Fibroblast of pulmonary artery (primary cell): ENCODE results near the gene PPIF.

Experiments used
- DNase-seq: peaks from one replicate; pipeline ENCODE4 v3.0.0-alpha.2; 2010; ENCODE audit warnings: low read depth
- H3K4me3 ChIP-seq: replicated peaks from 2 replicates; pipeline ENCODE4 v1.5.1; 2011; ENCODE audit warnings: low read depth, mild to moderate bottlenecking, control low read depth, low read length, moderate library complexity
- TF ChIP-seq, protein P1 (sequence below): IDR thresholded peaks from 2 replicates; pipeline ENCODE4 v1.5.1; 2011; ENCODE audit warnings: mild to moderate bottlenecking, control low read depth, low read length, inconsistent platforms; ENCODE audit errors: missing control alignments

The PPIF gene

DNA sequence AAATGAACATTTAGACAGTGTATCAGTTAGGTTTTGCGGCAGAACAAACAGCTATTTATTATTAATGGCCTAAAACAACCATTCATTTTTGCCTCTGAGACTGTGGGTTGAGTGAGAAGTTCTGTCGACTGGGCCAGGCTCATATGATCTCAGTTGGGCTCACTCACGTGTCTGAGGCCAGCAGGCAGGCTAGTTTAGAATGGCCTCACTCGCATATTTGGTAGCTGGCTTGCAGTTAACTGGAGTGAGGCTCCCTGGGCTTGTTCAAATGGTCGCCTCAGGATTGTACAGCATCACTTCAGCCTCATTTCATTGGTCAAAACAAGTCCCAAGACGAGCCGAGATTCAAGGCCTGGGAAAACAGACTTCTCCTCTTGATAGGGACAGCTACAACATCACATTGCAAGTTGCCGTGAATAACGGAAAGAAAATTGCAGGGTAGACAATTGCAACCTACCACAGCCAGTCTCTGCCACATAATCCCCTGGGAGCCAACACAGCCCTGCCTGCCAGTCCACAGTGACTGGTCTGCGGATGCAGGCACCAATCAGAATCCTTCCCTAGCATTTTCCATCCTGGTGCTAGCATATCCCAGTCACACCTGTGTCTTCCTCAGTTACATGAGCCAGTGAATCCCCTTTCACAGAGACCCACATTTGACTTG is 23.1 kb upstream of the PPIF start:
- TF ChIP-seq, protein P1, sequence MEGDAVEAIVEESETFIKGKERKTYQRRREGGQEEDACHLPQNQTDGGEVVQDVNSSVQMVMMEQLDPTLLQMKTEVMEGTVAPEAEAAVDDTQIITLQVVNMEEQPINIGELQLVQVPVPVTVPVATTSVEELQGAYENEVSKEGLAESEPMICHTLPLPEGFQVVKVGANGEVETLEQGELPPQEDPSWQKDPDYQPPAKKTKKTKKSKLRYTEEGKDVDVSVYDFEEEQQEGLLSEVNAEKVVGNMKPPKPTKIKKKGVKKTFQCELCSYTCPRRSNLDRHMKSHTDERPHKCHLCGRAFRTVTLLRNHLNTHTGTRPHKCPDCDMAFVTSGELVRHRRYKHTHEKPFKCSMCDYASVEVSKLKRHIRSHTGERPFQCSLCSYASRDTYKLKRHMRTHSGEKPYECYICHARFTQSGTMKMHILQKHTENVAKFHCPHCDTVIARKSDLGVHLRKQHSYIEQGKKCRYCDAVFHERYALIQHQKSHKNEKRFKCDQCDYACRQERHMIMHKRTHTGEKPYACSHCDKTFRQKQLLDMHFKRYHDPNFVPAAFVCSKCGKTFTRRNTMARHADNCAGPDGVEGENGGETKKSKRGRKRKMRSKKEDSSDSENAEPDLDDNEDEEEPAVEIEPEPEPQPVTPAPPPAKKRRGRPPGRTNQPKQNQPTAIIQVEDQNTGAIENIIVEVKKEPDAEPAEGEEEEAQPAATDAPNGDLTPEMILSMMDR, result no peak
- DNase-seq, result no peak

DNA sequence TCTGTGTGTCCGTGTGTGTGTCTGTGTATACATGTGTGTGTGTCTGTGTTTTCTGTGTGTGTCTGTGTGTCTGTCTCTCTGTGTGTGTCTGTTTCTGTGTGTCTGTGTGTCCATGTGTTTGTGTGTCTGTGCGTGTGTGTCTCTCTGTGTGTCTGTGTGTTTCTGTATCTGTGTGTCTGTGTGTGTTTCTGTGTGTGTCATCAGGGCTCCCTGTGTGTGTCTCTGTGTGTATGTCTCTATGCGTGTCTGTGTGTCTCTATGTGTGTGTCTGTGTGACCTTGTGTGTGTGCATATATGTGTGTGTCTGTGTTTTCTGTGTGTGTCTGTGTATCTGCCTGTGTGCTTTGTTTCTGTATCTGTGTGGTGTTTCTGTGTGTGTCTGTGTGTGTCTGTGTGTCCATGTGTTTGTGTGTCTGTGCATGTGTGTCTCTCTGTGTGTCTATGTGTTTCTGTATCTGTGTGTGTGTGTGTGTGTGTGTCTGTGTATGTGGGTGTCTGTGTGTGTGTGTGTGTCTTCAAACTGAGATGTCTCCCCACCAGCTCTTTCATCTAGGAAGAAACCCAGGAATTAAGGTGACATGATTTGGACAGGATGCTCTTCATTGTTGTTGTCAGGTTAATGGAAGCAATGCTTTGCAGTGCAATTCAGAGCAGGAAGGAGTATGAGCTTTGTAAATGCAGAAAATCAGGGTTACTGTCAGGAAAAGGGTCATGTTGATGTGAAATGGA is 20.7 kb upstream of the PPIF start:
- TF ChIP-seq, protein P1, result no peak
- DNase-seq, result no peak
- no peak overlapping the region for H3K4me3 ChIP-seq

More for the DNA sequence above, 23.1 kb upstream of the PPIF start:
- H3K4me3 ChIP-seq, result no peak overlapping the region

DNA sequence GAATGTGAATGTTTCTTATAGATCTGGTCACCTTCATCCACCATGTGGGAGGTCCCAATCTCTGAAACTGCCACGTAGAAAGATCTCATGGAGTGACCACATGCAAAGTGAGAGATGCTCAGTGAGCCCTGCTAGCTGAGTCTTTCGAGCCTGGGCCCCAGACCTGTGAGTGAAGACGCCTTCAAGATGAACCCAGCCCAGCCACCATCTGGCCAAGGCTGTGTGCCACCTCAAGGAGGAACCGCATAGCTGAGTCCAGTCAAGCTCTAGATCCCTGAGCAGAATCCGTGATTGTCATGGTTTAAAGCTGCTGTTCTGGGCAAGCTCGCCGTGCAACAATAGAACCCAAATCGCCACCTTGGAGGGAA is 20.2 kb upstream of the PPIF start:
- DNase-seq, result no peak
- no peak overlapping the region for H3K4me3 ChIP-seq
- TF ChIP-seq, protein P1, result no peak

DNA sequence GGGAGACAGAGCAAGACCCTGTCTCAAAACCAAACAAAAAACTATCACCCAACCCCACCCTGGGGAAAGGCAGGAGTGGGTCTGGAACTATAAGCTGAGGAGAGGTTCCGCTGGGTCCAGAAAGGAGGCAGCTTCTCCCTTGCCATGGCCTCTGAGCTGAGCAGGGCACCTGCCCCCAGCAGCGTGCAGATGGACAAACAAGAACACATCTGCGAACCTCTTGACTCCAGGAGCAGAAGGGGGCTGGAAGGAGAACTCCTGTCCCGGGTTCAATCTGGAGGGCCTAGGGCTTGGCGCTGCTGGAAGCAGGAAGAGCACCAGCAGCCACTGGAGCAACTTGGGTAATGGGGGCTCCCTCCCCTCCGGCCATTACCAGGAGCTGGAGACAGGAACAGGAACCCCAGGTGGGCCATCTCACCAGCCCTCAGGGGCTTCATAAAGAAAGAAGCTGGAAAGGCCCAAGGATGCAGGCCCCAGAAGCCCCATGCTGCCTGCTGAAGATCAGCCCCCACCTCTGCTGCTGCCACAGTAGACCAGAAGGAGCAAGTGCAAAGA is 19.0 kb upstream of the PPIF start:
- no peak for DNase-seq
- TF ChIP-seq, protein P1, result no peak

DNA sequence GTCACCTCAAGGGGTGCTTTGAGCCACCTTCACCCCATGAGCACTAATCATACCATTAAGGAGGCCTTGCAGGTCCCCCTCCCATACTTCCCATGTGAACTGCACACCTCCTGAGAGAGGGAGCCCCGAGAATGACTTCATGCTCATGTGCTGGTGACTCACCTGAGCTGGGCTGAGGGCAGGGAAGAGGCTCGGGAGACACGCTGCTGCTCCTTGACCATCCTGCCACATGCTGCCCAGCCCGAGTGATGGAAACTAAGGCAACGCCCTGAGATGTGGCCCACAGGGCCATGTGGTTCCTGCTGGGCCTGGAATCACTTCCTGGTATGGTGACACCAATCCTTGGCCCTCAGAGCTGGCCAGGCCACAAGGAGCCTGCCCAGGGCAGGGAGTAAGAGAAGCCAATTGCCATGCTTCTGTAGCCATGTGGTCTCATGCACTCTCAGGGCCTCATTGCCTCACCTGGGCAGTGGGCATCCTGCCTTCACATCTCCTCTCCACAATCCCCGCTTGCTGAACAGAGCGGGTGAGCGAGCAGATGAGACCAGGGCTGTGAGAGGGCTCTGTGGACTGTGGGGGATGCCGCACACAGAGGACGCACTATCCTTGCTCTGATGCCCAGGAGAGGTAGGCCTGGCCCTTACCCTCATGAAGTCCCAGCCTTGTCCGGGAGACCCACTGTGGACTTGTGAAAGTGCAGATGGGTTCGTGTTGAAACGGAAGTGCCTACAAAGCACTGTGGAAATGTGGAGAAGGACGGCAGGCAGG is 18.3 kb upstream of the PPIF start:
- no peak for DNase-seq
- TF ChIP-seq, protein P1, result no peak
- no peak overlapping the region for H3K4me3 ChIP-seq

More for the DNA sequence above, 19.0 kb upstream of the PPIF start:
- no peak overlapping the region for H3K4me3 ChIP-seq

DNA sequence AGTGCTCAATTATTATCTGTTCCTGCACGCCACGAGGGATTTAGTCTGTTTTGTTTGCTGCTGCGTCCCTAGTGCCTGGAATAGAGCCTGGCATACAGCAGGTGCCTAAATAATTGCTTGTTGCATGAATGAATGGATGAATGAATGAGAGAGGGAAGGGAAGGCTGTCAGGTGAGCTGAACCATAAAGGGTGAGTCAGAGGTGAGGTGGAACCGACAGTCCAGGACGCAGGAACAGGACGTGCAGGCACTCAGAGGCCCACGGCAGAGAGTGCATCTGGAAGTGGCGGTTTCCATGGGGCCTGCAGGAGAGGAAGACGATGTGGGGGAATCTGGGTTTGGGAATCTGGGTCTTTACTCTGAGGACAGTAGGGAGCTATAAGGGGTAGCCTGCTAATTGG is 17.7 kb upstream of the PPIF start:
- no peak for DNase-seq
- TF ChIP-seq, protein P1, result no peak
- H3K4me3 ChIP-seq, result no peak overlapping the region
